ENCODE measurements around the gene CACNA1D.

DNA sequence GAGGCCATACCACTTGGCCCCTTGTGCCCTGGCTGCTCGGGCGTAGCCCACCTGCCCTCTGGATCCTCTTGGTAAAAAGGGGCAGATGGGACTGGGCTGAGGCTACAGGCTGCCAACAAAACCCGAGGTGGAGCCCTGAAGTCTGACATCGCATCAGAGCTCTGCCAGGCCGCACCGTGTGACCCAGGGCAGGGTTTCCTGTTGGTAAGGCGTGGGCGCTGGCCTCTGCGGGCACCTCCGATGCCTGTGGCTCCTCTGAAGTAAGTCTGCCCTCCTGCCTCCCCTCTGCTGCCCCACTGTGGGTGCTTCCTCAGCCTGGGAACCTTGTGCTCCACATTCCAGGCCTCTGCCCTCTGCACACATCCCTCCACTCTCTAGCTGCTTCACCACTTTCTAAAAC, 342.9 kb downstream of the CACNA1D start:
- no peak for TF ChIP-seq POLR2AphosphoS5 (IDR thresholded peaks at IDR 0.05; ENCODE audit: low read depth, low read length)
- TF ChIP-seq CTCF (IDR thresholded peaks at IDR 0.05 in 2 of 3, conservative IDR thresholded peaks at IDR 0.05 in 1 of 3; ENCODE audit: borderline replicate concordance in 1 of 3, insufficient read depth in 1 of 3, low read depth in 2 of 3, low read length in 2 of 3) = no peak
- TF ChIP-seq RAD21 (IDR thresholded peaks at IDR 0.05; ENCODE audit: low read depth) = no peak
- no peak for TF ChIP-seq POLR2A (IDR thresholded peaks at IDR 0.05; ENCODE audit: borderline replicate concordance, extremely low read depth, insufficient read depth, insufficient read length)
- TF ChIP-seq SP1 (IDR thresholded peaks at IDR 0.05; ENCODE audit: low read depth) = no peak
- TF ChIP-seq, protein P1, sequence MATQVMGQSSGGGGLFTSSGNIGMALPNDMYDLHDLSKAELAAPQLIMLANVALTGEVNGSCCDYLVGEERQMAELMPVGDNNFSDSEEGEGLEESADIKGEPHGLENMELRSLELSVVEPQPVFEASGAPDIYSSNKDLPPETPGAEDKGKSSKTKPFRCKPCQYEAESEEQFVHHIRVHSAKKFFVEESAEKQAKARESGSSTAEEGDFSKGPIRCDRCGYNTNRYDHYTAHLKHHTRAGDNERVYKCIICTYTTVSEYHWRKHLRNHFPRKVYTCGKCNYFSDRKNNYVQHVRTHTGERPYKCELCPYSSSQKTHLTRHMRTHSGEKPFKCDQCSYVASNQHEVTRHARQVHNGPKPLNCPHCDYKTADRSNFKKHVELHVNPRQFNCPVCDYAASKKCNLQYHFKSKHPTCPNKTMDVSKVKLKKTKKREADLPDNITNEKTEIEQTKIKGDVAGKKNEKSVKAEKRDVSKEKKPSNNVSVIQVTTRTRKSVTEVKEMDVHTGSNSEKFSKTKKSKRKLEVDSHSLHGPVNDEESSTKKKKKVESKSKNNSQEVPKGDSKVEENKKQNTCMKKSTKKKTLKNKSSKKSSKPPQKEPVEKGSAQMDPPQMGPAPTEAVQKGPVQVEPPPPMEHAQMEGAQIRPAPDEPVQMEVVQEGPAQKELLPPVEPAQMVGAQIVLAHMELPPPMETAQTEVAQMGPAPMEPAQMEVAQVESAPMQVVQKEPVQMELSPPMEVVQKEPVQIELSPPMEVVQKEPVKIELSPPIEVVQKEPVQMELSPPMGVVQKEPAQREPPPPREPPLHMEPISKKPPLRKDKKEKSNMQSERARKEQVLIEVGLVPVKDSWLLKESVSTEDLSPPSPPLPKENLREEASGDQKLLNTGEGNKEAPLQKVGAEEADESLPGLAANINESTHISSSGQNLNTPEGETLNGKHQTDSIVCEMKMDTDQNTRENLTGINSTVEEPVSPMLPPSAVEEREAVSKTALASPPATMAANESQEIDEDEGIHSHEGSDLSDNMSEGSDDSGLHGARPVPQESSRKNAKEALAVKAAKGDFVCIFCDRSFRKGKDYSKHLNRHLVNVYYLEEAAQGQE (IDR thresholded peaks at IDR 0.05; ENCODE audit: low read depth) = no peak
- no peak for TF ChIP-seq MAX (IDR thresholded peaks at IDR 0.05)
- no peak for TF ChIP-seq EZH2phosphoT487 (IDR thresholded peaks at IDR 0.05; ENCODE audit: borderline replicate concordance)

Measured in HCT116 (cell line).